ENCODE results near the gene ITSN1. TPM values are rescaled to one million over a fixed set of nuclear protein-coding genes. Genes with fewer than 3 reads are reported as not detected.

The ITSN1 gene
- total and polyA plus RNA-seq, 12 donors = 20.0 to 60.5 (median 36.7) TPM

GRCh38 chr21:33811167-33812010 lies 169.1 kb downstream of the ITSN1 start:
- Histone ChIP-seq H3K4me1 (replicated peaks in 1 of 2) (peaks cover 23 to 38% of the 10 kb centered on the region in 2 donors), H3K36me3 (replicated peaks in 1 of 2) (peaks cover 0 to 14% of the 10 kb centered on the region in 2 donors), H3K4me3 (peak overlapping the region in 1 of 4 donors; percentile 0), H3K9me3 (replicated peaks in 1 of 3) (no peaks in the 10 kb centered on the region), H3K27me3 (no peaks in the 10 kb centered on the region), H3K27ac (peak overlapping the region; percentile 12 to 91 (median 84))
- DNase-seq = no peak
- intact Hi-C loops (cut with DNase I) = loop anchor here in 1 of 2 donors (10.0 kb wide), 1 partner anchor 167 kb away; the partner anchor contains the start of genes CRYZL1 and ITSN1
- TF ChIP-seq CTCF (IDR thresholded peaks at IDR 0.05) (no peak), POLR2A (IDR thresholded peaks at IDR 0.05) (peak in 1 of 2 donors; percentile 32)
- 49 to 57% (median 51%) methylated on average over 5 of the region's 5 CpGs for WGBS, 4 donors

DNA sequence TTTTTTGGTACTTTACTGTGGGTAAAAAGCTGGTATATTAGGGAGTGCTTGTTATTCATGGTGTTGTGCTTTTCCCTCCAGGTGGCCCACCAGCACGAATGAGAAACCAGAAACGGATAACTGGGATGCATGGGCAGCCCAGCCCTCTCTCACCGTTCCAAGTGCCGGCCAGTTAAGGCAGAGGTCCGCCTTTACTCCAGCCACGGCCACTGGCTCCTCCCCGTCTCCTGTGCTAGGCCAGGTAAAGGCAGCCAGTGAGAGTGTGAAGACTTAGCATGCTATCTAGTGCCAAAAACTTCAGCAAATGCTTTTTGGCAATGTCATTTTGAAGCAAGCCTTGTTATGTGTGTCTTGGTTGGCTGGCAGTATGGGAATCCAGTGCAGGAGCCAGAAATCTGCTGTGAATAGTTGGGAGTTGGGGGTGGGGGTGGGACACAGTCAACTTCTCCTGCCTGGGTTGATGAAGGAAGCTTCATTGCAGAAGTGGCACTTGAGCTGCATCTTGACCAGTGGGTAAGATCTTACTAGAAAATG lies 171.6 kb downstream of the ITSN1 start:
- intact Hi-C loops (cut with DNase I) = loop anchor here in 1 of 2 donors (10.0 kb wide), 1 partner anchor 169 kb away; the partner anchor contains the start of genes CRYZL1 and ITSN1
- Histone ChIP-seq H3K4me1 (replicated peaks in 1 of 2) (peaks cover 31 to 47% of the 10 kb centered on the region in 2 donors), H3K9me3 (replicated peaks in 1 of 3) (no peaks in the 10 kb centered on the region), H3K27me3 (no peaks in the 10 kb centered on the region), H3K27ac (peak overlapping the region in 1 of 5 donors; percentile 43), H3K4me3 (no peak overlapping the region), H3K36me3 (replicated peaks in 1 of 2) (peaks cover 0 to 19% of the 10 kb centered on the region in 2 donors)
- DNase-seq = no peak
- WGBS, 4 donors = 93 to 97% (median 95%) methylated on average over 7 of the region's 7 CpGs
- no peak for TF ChIP-seq POLR2A (IDR thresholded peaks at IDR 0.05)
- no peak for TF ChIP-seq CTCF (IDR thresholded peaks at IDR 0.05)

DNA sequence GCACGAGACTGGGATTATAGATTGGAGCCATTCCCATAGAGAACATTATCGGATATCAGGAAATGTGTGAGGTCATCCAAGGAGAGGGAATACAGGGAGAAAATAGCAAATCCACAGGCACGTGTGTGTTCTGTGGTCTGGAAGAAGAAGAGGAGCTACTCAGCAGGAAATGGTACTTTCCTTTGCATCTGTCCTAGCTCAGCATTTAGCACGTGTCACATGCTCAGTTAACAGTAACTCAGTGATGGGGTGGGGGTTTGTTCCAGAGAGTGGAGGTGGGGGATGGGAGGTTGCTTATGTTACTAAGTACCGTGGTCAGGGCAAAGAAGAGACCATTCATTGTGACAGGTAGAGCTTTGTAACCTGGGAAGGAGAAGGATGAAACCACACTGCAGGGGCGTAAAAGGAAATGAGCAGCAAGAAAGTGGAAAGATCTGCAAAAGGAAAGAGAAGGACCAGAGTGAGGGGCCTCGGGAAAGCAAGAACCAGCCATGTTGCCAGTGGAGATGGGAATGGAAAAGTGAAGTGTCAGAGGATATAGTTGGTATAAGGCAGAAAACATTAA lies 172.9 kb downstream of the ITSN1 start:
- intact Hi-C loops (cut with DNase I) = loop anchor here in 1 of 2 donors (10.0 kb wide), 1 partner anchor 170 kb away; the partner anchor contains the start of genes CRYZL1 and ITSN1

More for the DNA sequence above, 172.9 kb downstream of the ITSN1 start:
- no peaks in the 10 kb centered on the region for H3K9me3 ChIP-seq (replicated peaks in 1 of 3)
- peak in 3 of 7 donors; percentile 26 to 37 (median 29) for DNase-seq
- WGBS, 4 donors = 69 to 75% (median 72%) methylated on average over 7 of the region's 7 CpGs
- H3K27ac ChIP-seq = no peak overlapping the region
- H3K4me1 ChIP-seq (replicated peaks in 1 of 2) = peaks cover 30 to 45% of the 10 kb centered on the region in 2 donors
- TF ChIP-seq POLR2A (IDR thresholded peaks at IDR 0.05) = no peak
- no peak for TF ChIP-seq CTCF (IDR thresholded peaks at IDR 0.05)
- no peak overlapping the region for H3K4me3 ChIP-seq
- H3K27me3 ChIP-seq = no peaks in the 10 kb centered on the region
- H3K36me3 ChIP-seq (replicated peaks in 1 of 2) = peaks cover 0 to 19% of the 10 kb centered on the region in 2 donors
